Loucy (cell line): ENCODE results near the gene FOXO3B.
A peak's percentile ranks its signal among the peaks of the same experiment; 100 is the strongest.
"Not testable (repeated sequence)": the region's sequence is repeated elsewhere in the genome, so short reads cannot be mapped to it uniquely, and the experiment has no call there.

ENCODE experiments used
- H2AFZ ChIP-seq: fragments of 200-600 bp; sonication (generic); 2 replicates; pipeline ENCODE4 v1.6.0; 2016; ENCODE audit warnings: antibody characterized with exemption, mild to moderate bottlenecking, low read length, moderate library complexity
- H3F3A ChIP-seq: fragments of 200-600 bp; 2 replicates; pipeline ENCODE4 v1.6.0; 2016; ENCODE audit warnings: antibody characterized with exemption, low read depth, mild to moderate bottlenecking
- H3K27me3 ChIP-seq: fragments of 200-600 bp; sonication (generic); 2 replicates; pipeline ENCODE4 v1.6.1; 2014; ENCODE audit warnings: low read length, mild to moderate bottlenecking; ENCODE audit not compliant: insufficient read depth, poor library complexity, severe bottlenecking
- H3K36me3 ChIP-seq: fragments of 200-600 bp; sonication (generic); 2 replicates; pipeline ENCODE4 v1.6.1; 2016; ENCODE audit warnings: low read length; ENCODE audit not compliant: insufficient read depth
- H3K4me1 ChIP-seq: fragments of 200-600 bp; sonication (generic); 2 replicates; pipeline ENCODE4 v1.5.1; 2014; ENCODE audit warnings: low read length, mild to moderate bottlenecking; ENCODE audit not compliant: insufficient read depth, poor library complexity, severe bottlenecking
- H3K4me2 ChIP-seq: fragments of 200-600 bp; sonication (generic); 2 replicates; pipeline ENCODE4 v1.6.0; 2014; ENCODE audit warnings: antibody characterized with exemption, low read length, low read depth, mild to moderate bottlenecking; ENCODE audit not compliant: poor library complexity, severe bottlenecking
- H3K4me3 ChIP-seq: fragments of 200-600 bp; sonication (generic); 2 replicates; pipeline ENCODE4 v1.5.1; 2014; ENCODE audit warnings: low read length, mild to moderate bottlenecking, mixed read lengths; ENCODE audit not compliant: poor library complexity, severe bottlenecking
- H3K79me2 ChIP-seq: fragments of 200-600 bp; sonication (generic); 2 replicates; pipeline ENCODE4 v1.6.1; 2014; ENCODE audit warnings: low read length; ENCODE audit not compliant: insufficient read depth
- H3K9ac ChIP-seq: fragments of 200-600 bp; sonication (generic); 2 replicates; pipeline ENCODE4 v1.6.0; 2014; ENCODE audit warnings: mild to moderate bottlenecking, low read depth, low read length, moderate library complexity; ENCODE audit not compliant: poor library complexity, severe bottlenecking
- H3K9me2 ChIP-seq: fragments of 200-600 bp; sonication (generic); replicated peaks from 2 replicates; pipeline ENCODE4 v1.6.1; 2016; ENCODE audit warnings: low read depth, low read length, mixed read lengths
- H3K9me3 ChIP-seq: fragments of 200-600 bp; sonication (generic); 2 replicates; pipeline ENCODE4 v1.6.1; 2014; ENCODE audit warnings: mild to moderate bottlenecking, antibody characterized with exemption, low read length, low read depth; ENCODE audit not compliant: insufficient read depth
- H4K20me1 ChIP-seq: fragments of 200-600 bp; sonication (generic); 2 replicates; pipeline ENCODE4 v1.6.0; 2014; ENCODE audit warnings: antibody characterized with exemption, low read length, mild to moderate bottlenecking; ENCODE audit not compliant: insufficient read depth, poor library complexity, severe bottlenecking
- CTCF ChIP-seq: fragments of 200-600 bp; sonication (generic); conservative IDR thresholded peaks from 2 replicates; pipeline ENCODE4 v1.5.1; 2014; ENCODE audit warnings: mild to moderate bottlenecking, antibody characterized with exemption, low read length

The FOXO3B gene

GRCh38 chr17:18712354-18712999 is 30.4 kb upstream of the FOXO3B start:
- not testable (repeated sequence) for H3K4me1 ChIP-seq, H3K4me2 ChIP-seq, H3F3A ChIP-seq, H3K9me3 ChIP-seq, H2AFZ ChIP-seq, H3K79me2 ChIP-seq, H3K9ac ChIP-seq, H3K36me3 ChIP-seq, H3K9me2 ChIP-seq, H3K27me3 ChIP-seq, H4K20me1 ChIP-seq, H3K4me3 ChIP-seq
- TF ChIP-seq CTCF = peak; percentile 41

DNA sequence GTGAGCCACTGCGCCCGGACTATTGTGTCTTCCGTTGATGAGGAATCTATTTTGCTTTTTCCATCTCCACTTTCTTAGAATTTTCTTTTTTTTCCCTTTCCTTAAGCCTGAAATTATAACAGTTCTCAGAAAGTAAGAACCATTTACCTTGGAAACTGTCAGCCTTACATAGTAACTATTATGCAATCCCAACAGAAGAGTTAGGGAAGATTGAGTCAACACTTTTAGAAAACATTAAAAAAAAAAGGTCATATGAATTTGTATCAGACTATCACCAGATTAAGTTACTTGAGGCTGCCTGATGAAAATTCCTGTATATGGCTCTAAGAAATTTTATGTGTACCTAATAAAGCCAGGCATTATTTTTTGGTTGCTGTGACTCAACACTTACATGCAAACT is 26.1 kb upstream of the FOXO3B start:
- H3K27me3 ChIP-seq, H4K20me1 ChIP-seq, H3K9me3 ChIP-seq, H3K36me3 ChIP-seq, H3K9ac ChIP-seq, H3K9me2 ChIP-seq, H3K4me1 ChIP-seq, H3F3A ChIP-seq, H3K4me3 ChIP-seq, H2AFZ ChIP-seq, H3K79me2 ChIP-seq, H3K4me2 ChIP-seq: not testable (repeated sequence)

DNA sequence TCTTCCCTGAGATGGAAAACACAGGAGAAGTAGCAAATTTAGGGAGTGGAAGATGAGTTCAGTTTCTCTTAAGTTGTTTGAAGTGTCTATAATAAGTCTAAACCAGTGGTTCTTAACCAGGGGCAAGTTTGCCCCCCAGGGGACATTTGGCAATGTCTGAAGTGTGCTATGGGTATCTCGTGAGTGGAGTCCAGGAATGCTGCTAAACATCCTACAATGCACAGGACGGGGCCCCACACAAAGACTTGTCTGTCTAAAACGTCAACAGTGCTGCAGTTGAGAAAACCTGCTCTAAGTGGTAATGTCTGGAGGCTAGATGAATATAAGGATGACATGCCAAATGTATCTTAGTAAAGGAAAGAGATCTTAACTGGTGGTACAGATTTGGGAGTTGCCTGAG is 23.8 kb upstream of the FOXO3B start:
- H4K20me1 ChIP-seq, H3K27me3 ChIP-seq, H3K9ac ChIP-seq, H3K9me2 ChIP-seq, H3K9me3 ChIP-seq, H3K4me1 ChIP-seq, H3F3A ChIP-seq, H3K4me3 ChIP-seq, H3K36me3 ChIP-seq, H3K4me2 ChIP-seq, H3K79me2 ChIP-seq, H2AFZ ChIP-seq: not testable (repeated sequence)

DNA sequence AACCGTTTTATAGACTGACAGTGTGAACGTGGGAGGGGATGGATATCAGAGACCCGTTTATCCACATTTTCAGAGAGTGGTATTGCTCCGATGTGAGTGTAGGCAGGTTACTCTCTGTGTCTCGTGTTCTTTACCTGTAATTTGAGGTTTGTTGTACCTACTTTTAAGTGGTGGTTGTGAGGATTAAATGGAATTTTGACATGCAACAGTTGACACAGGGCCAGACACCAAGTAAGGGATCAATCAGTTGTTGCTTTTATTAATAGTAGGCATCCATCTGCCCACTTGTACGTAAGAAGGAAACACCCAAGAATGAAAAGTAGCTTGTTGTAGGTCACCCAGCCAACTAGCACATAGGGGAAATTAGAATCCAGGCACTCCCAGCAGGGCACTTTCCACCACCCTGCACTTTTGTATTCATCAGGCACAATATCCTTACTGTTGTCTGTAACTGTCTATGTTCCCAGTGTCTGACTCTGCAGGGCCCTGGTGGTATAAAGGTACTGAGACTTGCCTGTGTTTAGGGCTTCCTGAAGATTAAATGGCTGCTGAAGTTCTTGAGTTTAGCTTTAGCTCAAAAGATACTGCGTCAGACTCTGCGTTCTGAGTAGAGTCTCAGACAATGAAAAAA is 16.5 kb upstream of the FOXO3B start:
- not testable (repeated sequence) for H3K79me2 ChIP-seq
- peak overlapping the region; percentile 81 for H3K4me2 ChIP-seq
- peak overlapping the region; percentile 74 for H2AFZ ChIP-seq

DNA sequence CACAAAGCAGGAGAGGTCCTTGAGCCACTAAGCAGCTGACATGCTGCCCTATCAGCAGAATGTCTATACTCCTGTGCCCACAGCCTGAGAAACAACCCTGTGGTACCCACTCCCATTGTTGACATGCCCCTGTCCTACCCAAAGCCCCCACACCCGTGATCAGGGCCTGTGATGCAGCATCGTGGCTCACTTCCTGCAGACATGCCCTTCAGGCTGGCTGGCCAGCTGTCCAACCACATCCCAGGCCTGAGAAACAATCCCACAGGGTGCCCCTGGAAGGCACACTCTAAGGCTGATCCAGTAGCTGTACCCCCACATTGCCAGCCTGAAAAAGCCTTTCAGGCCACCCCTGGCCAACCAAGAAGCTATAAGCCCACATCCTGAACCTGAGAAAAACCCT is 13.0 kb upstream of the FOXO3B start:
- not testable (repeated sequence) for H4K20me1 ChIP-seq

More for the DNA sequence above, 16.5 kb upstream of the FOXO3B start:
- H3K9me2 ChIP-seq, H3F3A ChIP-seq, H3K27me3 ChIP-seq, H3K9me3 ChIP-seq, H3K36me3 ChIP-seq, H4K20me1 ChIP-seq, H3K4me1 ChIP-seq: not testable (repeated sequence)
- Histone ChIP-seq H3K9ac (peak overlapping the region; percentile 78), H3K4me3 (peak overlapping the region; percentile 80)

DNA sequence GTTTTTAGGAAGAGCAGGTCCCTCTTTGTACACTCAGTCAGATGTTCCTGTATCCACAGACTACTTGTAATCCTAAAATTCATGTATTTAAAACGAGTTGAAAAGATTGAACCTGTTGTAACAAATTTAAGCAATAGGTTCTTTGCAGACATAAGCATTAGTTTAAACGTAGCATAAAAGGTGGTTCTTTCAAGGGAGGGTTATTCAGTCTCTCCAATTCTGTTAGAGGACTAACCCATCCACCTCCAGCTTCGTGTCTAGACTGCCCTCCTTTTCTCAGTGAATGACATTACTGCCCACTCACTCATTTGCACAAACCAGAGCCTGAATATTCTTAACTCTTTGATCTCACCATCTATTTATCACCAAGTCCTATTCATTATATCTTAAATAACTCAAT is 554 bp upstream of the FOXO3B start:
- H3K9me2 ChIP-seq, H3K4me1 ChIP-seq, H4K20me1 ChIP-seq, H3K36me3 ChIP-seq, H3K27me3 ChIP-seq, H3K79me2 ChIP-seq, H3F3A ChIP-seq, H3K9me3 ChIP-seq: not testable (repeated sequence)
- H3K4me3 ChIP-seq = peak overlapping the region; percentile 75
- peak overlapping the region; percentile 90 for H2AFZ ChIP-seq
- H3K4me2 ChIP-seq = peak overlapping the region; percentile 78
- H3K9ac ChIP-seq = peak overlapping the region; percentile 56

More for the DNA sequence above, 13.0 kb upstream of the FOXO3B start:
- not testable (repeated sequence) for H2AFZ ChIP-seq, H3K27me3 ChIP-seq, H3K36me3 ChIP-seq, H3K4me1 ChIP-seq, H3K4me3 ChIP-seq, H3F3A ChIP-seq, H3K9me2 ChIP-seq, H3K9me3 ChIP-seq, H3K9ac ChIP-seq, H3K4me2 ChIP-seq, H3K79me2 ChIP-seq

DNA sequence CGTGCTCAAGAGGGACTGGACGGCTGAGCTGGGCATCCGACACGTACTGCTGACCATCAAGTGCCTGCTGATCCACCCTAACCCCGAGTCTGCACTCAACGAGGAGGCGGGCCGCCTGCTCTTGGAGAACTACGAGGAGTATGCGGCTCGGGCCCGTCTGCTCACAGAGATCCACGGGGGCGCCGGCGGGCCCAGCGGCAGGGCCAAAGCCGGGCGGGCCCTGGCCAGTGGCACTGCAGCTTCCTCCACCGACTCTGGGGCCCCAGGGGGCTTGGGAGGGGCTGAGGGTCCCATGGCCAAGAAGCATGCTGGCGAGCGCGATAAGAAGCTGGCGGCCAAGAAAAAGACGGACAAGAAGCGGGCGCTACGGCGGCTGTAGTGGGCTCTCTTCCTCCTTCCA is 4.7 kb downstream of the FOXO3B start:
- not testable (repeated sequence) for H3K4me1 ChIP-seq, H4K20me1 ChIP-seq, H3F3A ChIP-seq, H3K27me3 ChIP-seq, H3K9me3 ChIP-seq, H2AFZ ChIP-seq, H3K4me2 ChIP-seq, H3K4me3 ChIP-seq, H3K79me2 ChIP-seq, H3K9me2 ChIP-seq, H3K9ac ChIP-seq, H3K36me3 ChIP-seq
